ENCODE data around the gene RPS27L. TPM values are rescaled to one million over a fixed set of nuclear protein-coding genes. Genes with fewer than 3 reads are reported as not detected.

The RPS27L gene
- total and polyA plus RNA-seq, 2 donors (not counting 1 experiment from before 2014, with no cell fraction given): 21.6 to 50.9 TPM

DNA sequence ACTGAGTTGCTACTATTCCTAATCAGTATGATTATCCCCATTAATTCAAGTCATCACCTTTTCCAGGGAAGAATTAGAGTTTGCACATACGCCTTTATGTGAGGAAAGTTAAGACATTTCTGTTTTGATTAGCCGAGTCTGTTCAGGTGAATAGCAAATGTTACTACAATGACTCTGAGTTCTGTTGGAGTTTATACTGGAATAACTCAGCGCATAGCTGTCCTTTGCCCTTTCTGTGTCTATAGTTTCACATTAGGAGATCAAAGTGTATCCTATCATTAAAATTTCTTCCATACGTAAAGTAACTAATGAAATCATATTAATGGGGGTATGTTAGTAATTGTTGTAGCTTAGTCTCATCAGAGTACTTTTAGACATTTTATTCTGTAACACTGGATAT lies 37.0 kb upstream of the RPS27L start:
- Histone ChIP-seq H3K27ac (ENCODE audit: low read length in 2 of 2) (peak overlapping the region; percentile 92 to 93), H3K36me3 (replicated peaks in 1 of 2; ENCODE audit: control extremely low read depth in 1 of 2, control insufficient read depth in 1 of 2, extremely low read depth in 1 of 2, insufficient read depth in 2 of 2, low read length in 1 of 2) (peaks cover 3 to 7% of the 10 kb centered on the region in 2 experiments), H3K79me2 (ENCODE audit: control insufficient read depth, insufficient read depth, low read length) (peaks cover 98% of the 10 kb centered on the region), H3K4me3 (ENCODE audit: control extremely low read depth in 1 of 5, extremely low read depth in 1 of 5, insufficient read depth in 1 of 5, low read depth in 2 of 5, low read length in 4 of 5) (peak overlapping the region in 4 of 5 experiments; percentile 5 to 53 (median 24)), H3K9ac (ENCODE audit: low read length) (peak overlapping the region; percentile 7), H3K27me3 (replicated peaks in 1 of 4; ENCODE audit: control extremely low read depth in 1 of 4, control insufficient read depth in 3 of 4, insufficient read depth in 4 of 4, low read length in 3 of 4) (no peaks in the 10 kb centered on the region), H2AFZ (ENCODE audit: insufficient read depth, low read depth, low read length, poor library complexity, severe bottlenecking) (no peak overlapping the region), H3K4me1 (ENCODE audit: control insufficient read depth in 2 of 2, insufficient read depth in 2 of 2, low read length in 2 of 2) (peaks cover 63 to 66% of the 10 kb centered on the region in 2 donors), H4K20me1 (ENCODE audit: control insufficient read depth, insufficient read depth, low read length, poor library complexity, severe bottlenecking) (peaks cover 22% of the 10 kb centered on the region), H3K9me3 (ENCODE audit: control extremely low read depth in 1 of 3, control insufficient read depth in 2 of 3, insufficient read depth in 1 of 3, low read length in 2 of 3) (no peaks in the 10 kb centered on the region), H3K4me2 (replicated peaks; ENCODE audit: low read depth, low read length, poor library complexity, severe bottlenecking) (peak overlapping the region; percentile 93)
- intact Hi-C loops (cut with micrococcal nuclease): loop anchor here (1.0 to 5.0 kb wide), 4 partner anchors 9 to 283 kb away; no protein-coding TSS in a partner anchor
- CTCF ChIA-PET: interaction anchor here (1.0 to 3.8 kb wide), 5 partner anchors 8 to 84 kb away, joined by 3 to 22 read pairs (median 4); partner anchors contain the start of gene APH1B
- DNase-seq (no peak), ATAC-seq (ENCODE audit: low read depth) (no peak)
- no peaks in the 10 kb centered on the region for H3K27me3 Mint-ChIP-seq
- POLR2A ChIA-PET: interaction anchor here (0.7 to 1.4 kb wide), 4 partner anchors 9 to 350 kb away, joined by 3 to 4 read pairs (median 4); no protein-coding TSS in a partner anchor
- H3K4me3 Mint-ChIP-seq: peak overlapping the region; percentile 79
- no peaks in the 10 kb centered on the region for H3K9me3 Mint-ChIP-seq (ENCODE audit: insufficient read depth)
- WGBS (ENCODE audit: insufficient coverage): 0% methylated on average over 1 of the region's 4 CpGs
- H3K4me1 Mint-ChIP-seq: peaks cover 83% of the 10 kb centered on the region
- TF ChIP-seq, protein P1, sequence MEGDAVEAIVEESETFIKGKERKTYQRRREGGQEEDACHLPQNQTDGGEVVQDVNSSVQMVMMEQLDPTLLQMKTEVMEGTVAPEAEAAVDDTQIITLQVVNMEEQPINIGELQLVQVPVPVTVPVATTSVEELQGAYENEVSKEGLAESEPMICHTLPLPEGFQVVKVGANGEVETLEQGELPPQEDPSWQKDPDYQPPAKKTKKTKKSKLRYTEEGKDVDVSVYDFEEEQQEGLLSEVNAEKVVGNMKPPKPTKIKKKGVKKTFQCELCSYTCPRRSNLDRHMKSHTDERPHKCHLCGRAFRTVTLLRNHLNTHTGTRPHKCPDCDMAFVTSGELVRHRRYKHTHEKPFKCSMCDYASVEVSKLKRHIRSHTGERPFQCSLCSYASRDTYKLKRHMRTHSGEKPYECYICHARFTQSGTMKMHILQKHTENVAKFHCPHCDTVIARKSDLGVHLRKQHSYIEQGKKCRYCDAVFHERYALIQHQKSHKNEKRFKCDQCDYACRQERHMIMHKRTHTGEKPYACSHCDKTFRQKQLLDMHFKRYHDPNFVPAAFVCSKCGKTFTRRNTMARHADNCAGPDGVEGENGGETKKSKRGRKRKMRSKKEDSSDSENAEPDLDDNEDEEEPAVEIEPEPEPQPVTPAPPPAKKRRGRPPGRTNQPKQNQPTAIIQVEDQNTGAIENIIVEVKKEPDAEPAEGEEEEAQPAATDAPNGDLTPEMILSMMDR (IDR thresholded peaks at IDR 0.05): no peak
- no peak for TF ChIP-seq EZH2 (IDR thresholded peaks at IDR 0.05; ENCODE audit: borderline replicate concordance, insufficient read depth, low read depth, low read length, poor library complexity, severe bottlenecking)
- peak overlapping the region; percentile 67 for H3K27ac Mint-ChIP-seq

DNA sequence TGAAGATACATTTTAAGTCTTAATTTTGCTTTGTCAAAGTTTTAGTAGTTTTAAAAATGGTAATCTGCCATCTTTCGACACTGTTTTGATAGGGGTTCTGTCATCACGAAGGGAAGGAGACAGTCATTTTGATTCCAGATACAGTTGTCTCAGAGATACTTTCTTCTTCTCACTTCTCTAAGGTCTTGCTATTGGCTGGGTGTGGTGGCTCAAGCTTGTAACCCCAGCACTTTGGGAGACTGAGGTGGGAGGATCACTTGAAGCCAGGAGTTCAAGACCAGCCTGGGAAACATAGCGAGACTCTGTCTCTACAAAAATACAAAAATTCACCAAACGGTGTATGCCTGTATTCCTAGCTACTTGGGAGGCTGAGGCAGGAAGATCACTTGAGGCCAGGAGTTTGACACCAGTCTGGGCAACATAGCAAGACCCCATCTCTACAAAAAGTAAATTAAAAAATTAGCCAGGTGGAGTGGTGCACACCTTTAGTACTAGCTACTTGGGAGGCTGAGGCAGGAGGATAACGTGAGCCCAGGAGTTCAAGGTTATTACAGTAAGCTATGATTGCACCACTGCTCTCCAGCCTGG lies 35.4 kb upstream of the RPS27L start:
- POLR2A ChIA-PET: interaction anchor here (1.6 kb wide), 2 partner anchors 82 to 84 kb away, joined by 3 read pairs; no protein-coding TSS in a partner anchor
- intact Hi-C loops (cut with micrococcal nuclease): loop anchor here (5.0 kb wide), 2 partner anchors 35 to 285 kb away; no protein-coding TSS in a partner anchor
- Mint-ChIP-seq H3K27ac (peak overlapping the region; percentile 92), H3K27me3 (no peaks in the 10 kb centered on the region), H3K4me1 (peaks cover 82% of the 10 kb centered on the region), H3K4me3 (peak overlapping the region; percentile 98), H3K9me3 (ENCODE audit: insufficient read depth) (no peaks in the 10 kb centered on the region)
- Histone ChIP-seq H3K27me3 (replicated peaks in 1 of 4; ENCODE audit: control extremely low read depth in 1 of 4, control insufficient read depth in 3 of 4, insufficient read depth in 4 of 4, low read length in 3 of 4) (no peaks in the 10 kb centered on the region), H2AFZ (ENCODE audit: insufficient read depth, low read depth, low read length, poor library complexity, severe bottlenecking) (no peak overlapping the region), H3K9ac (ENCODE audit: low read length) (peak overlapping the region; percentile 55), H3K9me3 (ENCODE audit: control extremely low read depth in 1 of 3, control insufficient read depth in 2 of 3, insufficient read depth in 1 of 3, low read length in 2 of 3) (no peaks in the 10 kb centered on the region), H3K4me2 (replicated peaks; ENCODE audit: low read depth, low read length, poor library complexity, severe bottlenecking) (peak overlapping the region; percentile 93), H3K27ac (ENCODE audit: low read length in 2 of 2) (peak overlapping the region; percentile 92 to 93), H3K36me3 (replicated peaks in 1 of 2; ENCODE audit: control extremely low read depth in 1 of 2, control insufficient read depth in 1 of 2, extremely low read depth in 1 of 2, insufficient read depth in 2 of 2, low read length in 1 of 2) (peaks cover 0 to 6% of the 10 kb centered on the region in 2 experiments), H3K4me3 (ENCODE audit: control extremely low read depth in 1 of 5, extremely low read depth in 1 of 5, insufficient read depth in 1 of 5, low read depth in 2 of 5, low read length in 4 of 5) (peak overlapping the region; percentile 21 to 95 (median 62)), H3K79me2 (ENCODE audit: control insufficient read depth, insufficient read depth, low read length) (peaks cover 89% of the 10 kb centered on the region), H4K20me1 (ENCODE audit: control insufficient read depth, insufficient read depth, low read length, poor library complexity, severe bottlenecking) (peaks cover 17% of the 10 kb centered on the region), H3K4me1 (ENCODE audit: control insufficient read depth in 2 of 2, insufficient read depth in 2 of 2, low read length in 2 of 2) (peaks cover 69 to 70% of the 10 kb centered on the region in 2 donors)
- DNase-seq (no peak), ATAC-seq (ENCODE audit: low read depth) (no peak)
- 80% methylated on average over 2 of the region's 5 CpGs for WGBS (ENCODE audit: insufficient coverage)
- CTCF ChIA-PET: interaction anchor here (0.8 to 3.1 kb wide), 9 partner anchors 10 to 312 kb away, joined by 3 to 17 read pairs (median 5); partner anchors contain the start of gene USP3
- TF ChIP-seq, protein P1 (IDR thresholded peaks at IDR 0.05): no peak
- TF ChIP-seq EZH2 (IDR thresholded peaks at IDR 0.05; ENCODE audit: borderline replicate concordance, insufficient read depth, low read depth, low read length, poor library complexity, severe bottlenecking): no peak
